H9 (cell line): ENCODE results near the gene AGPAT2. TPM values are rescaled to one million over a fixed set of nuclear protein-coding genes. Genes with fewer than 3 reads are reported as not detected.

Experiments
- DNase-seq: peaks from one replicate; pipeline ENCODE4 v3.0.0-alpha.2; 2017
- H2AFZ ChIP-seq: one replicate; pipeline ENCODE4 v1.6.1; 2013; ENCODE audit warnings: mild to moderate bottlenecking, low read length, control low read depth, moderate library complexity
- H2AK5ac ChIP-seq: 2 replicates; pipeline ENCODE4 v1.6.1; 2013; ENCODE audit warnings: low read length, control low read depth, mixed read lengths; ENCODE audit not compliant: insufficient read length
- H2BK120ac ChIP-seq: one replicate; pipeline ENCODE4 v1.6.1; 2013; ENCODE audit warnings: low read depth, mild to moderate bottlenecking, low read length, control low read depth, inconsistent platforms; ENCODE audit not compliant: poor library complexity, severe bottlenecking
- H2BK12ac ChIP-seq: 2 replicates; pipeline ENCODE4 v1.6.1; 2013; ENCODE audit warnings: low read length, control low read depth, mixed read lengths, low read depth; ENCODE audit not compliant: insufficient read length
- H2BK15ac ChIP-seq: 2 replicates; pipeline ENCODE4 v1.6.1; 2013; ENCODE audit warnings: low read depth, low read length, control low read depth
- H2BK20ac ChIP-seq: one replicate; pipeline ENCODE4 v1.6.1; 2013; ENCODE audit warnings: low read depth, mild to moderate bottlenecking, low read length, control low read depth, inconsistent platforms; ENCODE audit not compliant: poor library complexity, severe bottlenecking
- H2BK5ac ChIP-seq: 2 replicates; pipeline ENCODE4 v1.6.1; 2013; ENCODE audit warnings: low read length, control low read depth, mixed read lengths; ENCODE audit not compliant: insufficient read length
- H3K14ac ChIP-seq: 2 replicates; pipeline ENCODE4 v1.6.1; 2013; ENCODE audit warnings: low read length, control low read depth; ENCODE audit not compliant: insufficient read depth
- H3K18ac ChIP-seq: 2 replicates; pipeline ENCODE4 v1.6.1; 2013; ENCODE audit warnings: low read depth, mild to moderate bottlenecking, mixed read lengths, low read length, control low read depth; ENCODE audit not compliant: insufficient read length
- H3K23ac ChIP-seq: 2 replicates; pipeline ENCODE4 v1.6.1; 2013; ENCODE audit warnings: low read length, control low read depth, mixed read lengths, low read depth; ENCODE audit not compliant: insufficient read length
- H3K23me2 ChIP-seq: 2 replicates; pipeline ENCODE4 v1.6.1; 2013; ENCODE audit warnings: low read depth, mild to moderate bottlenecking, mixed read lengths, low read length, control low read depth; ENCODE audit not compliant: insufficient read length, poor library complexity, severe bottlenecking
- H3K27ac ChIP-seq: 2 replicates; pipeline ENCODE4 v1.5.1; 2013; ENCODE audit warnings: low read length, control low read depth, mixed read lengths, low read depth; ENCODE audit not compliant: insufficient read length
- H3K27me3 ChIP-seq: 2 replicates; pipeline ENCODE4 v1.6.1; 2013; ENCODE audit warnings: low read length, control low read depth, inconsistent platforms; ENCODE audit not compliant: insufficient read depth
- H3K4ac ChIP-seq: 2 replicates; pipeline ENCODE4 v1.6.1; 2013; ENCODE audit warnings: low read depth, mild to moderate bottlenecking, control low read depth, inconsistent platforms, low read length, moderate library complexity
- H3K4me1 ChIP-seq: 2 replicates; pipeline ENCODE4 v1.6.1; 2013; ENCODE audit warnings: low read length, control low read depth, inconsistent platforms; ENCODE audit not compliant: insufficient read depth
- H3K4me2 ChIP-seq: 2 replicates; pipeline ENCODE4 v1.6.1; 2013; ENCODE audit warnings: low read length, control low read depth, mixed read lengths; ENCODE audit not compliant: insufficient read length, insufficient read depth
- H3K56ac ChIP-seq: 2 replicates; pipeline ENCODE4 v1.6.1; 2013; ENCODE audit warnings: low read depth, mild to moderate bottlenecking, mixed read lengths, low read length, control low read depth; ENCODE audit not compliant: insufficient read length
- H3K79me1 ChIP-seq: 2 replicates; pipeline ENCODE4 v1.6.1; 2013; ENCODE audit warnings: low read depth, mild to moderate bottlenecking, moderate library complexity, low read length, control low read depth, inconsistent platforms; ENCODE audit not compliant: insufficient read depth, poor library complexity, severe bottlenecking
- H3K79me2 ChIP-seq: 2 replicates; pipeline ENCODE4 v1.6.1; 2013; ENCODE audit warnings: low read length, control low read depth, inconsistent platforms; ENCODE audit not compliant: insufficient read depth
- H3K9ac ChIP-seq: 2 replicates; pipeline ENCODE4 v1.6.1; 2013; ENCODE audit warnings: low read length, control low read depth, mixed read lengths; ENCODE audit not compliant: insufficient read length; ENCODE audit errors: extremely low read depth
- H3K9me3 ChIP-seq: one replicate; pipeline ENCODE4 v1.6.1; 2013; ENCODE audit warnings: low read depth, low read length, inconsistent platforms; ENCODE audit not compliant: control insufficient read depth
- H3T11ph ChIP-seq: one replicate; pipeline ENCODE4 v1.6.1; 2013; ENCODE audit warnings: mild to moderate bottlenecking, low read length, control low read depth, inconsistent platforms
- H4K20me1 ChIP-seq: one replicate; pipeline ENCODE4 v1.6.1; 2013; ENCODE audit not compliant: control insufficient read depth, insufficient read length, insufficient read depth
- H4K5ac ChIP-seq: 2 replicates; pipeline ENCODE4 v1.6.1; 2013; ENCODE audit warnings: low read depth, mild to moderate bottlenecking, mixed read lengths, low read length, control low read depth; ENCODE audit not compliant: insufficient read length
- H4K8ac ChIP-seq: replicated peaks from 2 replicates; pipeline ENCODE4 v1.6.1; 2013; ENCODE audit warnings: low read length, control low read depth, mixed read lengths, low read depth; ENCODE audit not compliant: insufficient read length
- H4K91ac ChIP-seq: 2 replicates; pipeline ENCODE4 v1.6.1; 2013; ENCODE audit warnings: low read depth, mild to moderate bottlenecking, moderate library complexity, mixed read lengths, low read length, control low read depth; ENCODE audit not compliant: insufficient read length
- H3K27ac Mint-ChIP-seq, 3 experiments: 2 replicates in 2 of 3; 3 replicates in 1 of 3; pipeline ENCODE4 v1.8.0; 2020 to 2021; ENCODE audit warnings: mixed read lengths in 3 of 3, mild to moderate bottlenecking in 1 of 3, moderate library complexity in 1 of 3
- H3K27me3 Mint-ChIP-seq: 2 replicates; pipeline ENCODE4 v1.8.0; 2021; ENCODE audit warnings: low read depth, mild to moderate bottlenecking, moderate library complexity, mixed read lengths
- H3K36me3 Mint-ChIP-seq, 3 experiments: 2 replicates in 2 of 3; 3 replicates in 1 of 3; pipeline ENCODE4 v1.8.0; 2020 to 2021; ENCODE audit warnings: low read depth in 3 of 3, mixed read lengths in 3 of 3; ENCODE audit not compliant: insufficient read depth in 1 of 3
- H3K4me1 Mint-ChIP-seq, 2 experiments: 2 replicates each; pipeline ENCODE4 v1.8.0; 2020; ENCODE audit warnings: mixed read lengths in 2 of 2
- H3K4me3 Mint-ChIP-seq, 2 experiments: 2 replicates in 1 of 2; 3 replicates in 1 of 2; pipeline ENCODE4 v1.8.0; 2020 to 2021; ENCODE audit warnings: mild to moderate bottlenecking in 2 of 2, mixed read lengths in 2 of 2, moderate library complexity in 1 of 2
- H3K9me3 Mint-ChIP-seq, 2 experiments: 2 replicates in 1 of 2; 3 replicates in 1 of 2; pipeline ENCODE4 v1.8.0; 2020; ENCODE audit warnings: mild to moderate bottlenecking in 2 of 2, mixed read lengths in 2 of 2, moderate library complexity in 1 of 2
- CTCF ChIP-seq: fragments of 200-600 bp; sonication (generic); conservative IDR thresholded peaks from 3 replicates; pipeline ENCODE4 v1.8.0; 2021; ENCODE audit warnings: antibody characterized with exemption, mild to moderate bottlenecking
- WGBS: extraction: QIAGEN DNeasy Blood & Tissue Kit; methylation state at CpG from one replicate; pipeline ENCODE4 v1.1.7; 2013; ENCODE audit warnings: missing lambda C conversion rate, low lambda C conversion rate, mixed read lengths; ENCODE audit not compliant: insufficient read length; ENCODE audit errors: extremely low coverage; 5-methylcytosine and 5-hydroxymethylcytosine counted together
- total RNA-seq: library from RNA; stranded (reverse); gene quantifications from 2 replicates; pipeline ENCODE4 v1.2.1, GENCODE V29; 2021

AGPAT2 gene
- total RNA-seq, 1 experiment from 2014 or later, result 29.7 TPM

GRCh38 chr9:136714096-136714892 lies 27.0 kb upstream of the AGPAT2 start:
- Histone ChIP-seq H3K27ac (no peak overlapping the region), H2BK20ac (no peak overlapping the region), H3K4me2 (no peak overlapping the region), H3K56ac (no peak overlapping the region), H2BK15ac (no peak overlapping the region; the same call in 1 of the 2 replicates), H3K18ac (no peak overlapping the region), H4K20me1 (no peaks in the 10 kb centered on the region), H3K79me2 (peaks cover 4% of the 10 kb centered on the region; the same call in 1 of the 2 replicates), H4K8ac (no peak overlapping the region), H2BK120ac (no peak overlapping the region), H3K4me1 (no peaks in the 10 kb centered on the region; the same call in 1 of the 2 replicates), H3K9ac (no peak overlapping the region), H2BK12ac (no peak overlapping the region), H2BK5ac (no peak overlapping the region), H3K23ac (no peak overlapping the region), H3K79me1 (peaks cover 8% of the 10 kb centered on the region), H3T11ph (no peak overlapping the region), H2AFZ (no peak overlapping the region), H4K5ac (no peak overlapping the region), H3K4ac (no peak overlapping the region), H2AK5ac (no peak overlapping the region), H3K23me2 (peaks cover 12% of the 10 kb centered on the region), H3K14ac (no peak overlapping the region; the same call in 1 of the 2 replicates), H3K9me3 (no peaks in the 10 kb centered on the region), H4K91ac (no peak overlapping the region), H3K27me3 (no peaks in the 10 kb centered on the region)
- TF ChIP-seq CTCF, result no peak
- no peak for DNase-seq
- Mint-ChIP-seq H3K36me3 (peaks cover 0 to 5% (median 4%) of the 10 kb centered on the region in 3 experiments; a peak in 3 of 7 replicates), H3K4me3 (peak overlapping the region in 1 of 2 experiments; percentile 70; a peak in 2 of 5 replicates), H3K4me1 (peaks cover 3 to 10% of the 10 kb centered on the region in 2 experiments), H3K27ac (no peak overlapping the region), H3K9me3 (no peaks in the 10 kb centered on the region), H3K27me3 (peaks cover 25% of the 10 kb centered on the region)
- WGBS, result no CpG with 5 or more reads among the region's 17 CpGs
